OCI-LY1 (cell line): ENCODE data around the gene SUPT3H.

Source experiments
- H2AFZ ChIP-seq: fragments of 200-600 bp; sonication (generic), shearing (Covaris generic); 2 replicates; pipeline ENCODE4 v1.6.0; 2014; ENCODE audit warnings: antibody characterized with exemption, mild to moderate bottlenecking, low read length
- H3F3A ChIP-seq: fragments of 200-600 bp; sonication (generic), shearing (Covaris generic); 2 replicates; pipeline ENCODE4 v1.6.0; 2014; ENCODE audit warnings: mild to moderate bottlenecking, antibody characterized with exemption, low read length, moderate library complexity; ENCODE audit not compliant: insufficient read depth
- H3K27ac ChIP-seq: fragments of 200-600 bp; sonication (generic); 2 replicates; pipeline ENCODE4 v1.5.1; 2014; ENCODE audit warnings: low read length, mixed run types, mild to moderate bottlenecking, low read depth; ENCODE audit not compliant: poor library complexity, severe bottlenecking
- H3K27me3 ChIP-seq: fragments of 200-600 bp; sonication (generic); 2 replicates; pipeline ENCODE4 v1.6.0; 2014; ENCODE audit warnings: antibody characterized with exemption, mild to moderate bottlenecking, low read length, moderate library complexity; ENCODE audit not compliant: insufficient read depth
- H3K36me3 ChIP-seq: fragments of 200-600 bp; sonication (generic); 2 replicates; pipeline ENCODE4 v1.6.1; 2014; ENCODE audit warnings: mild to moderate bottlenecking, antibody characterized with exemption, low read length, moderate library complexity, mixed read lengths; ENCODE audit not compliant: insufficient read depth
- H3K4me1 ChIP-seq: fragments of 200-600 bp; sonication (generic); 2 replicates; pipeline ENCODE4 v1.5.1; 2014; ENCODE audit warnings: mild to moderate bottlenecking, low read length, moderate library complexity; ENCODE audit not compliant: insufficient read depth, severe bottlenecking
- H3K4me2 ChIP-seq: fragments of 200-600 bp; sonication (generic), shearing (Covaris generic); 2 replicates; pipeline ENCODE4 v1.6.1; 2014; ENCODE audit warnings: low read length
- H3K4me3 ChIP-seq: fragments of 200-600 bp; sonication (generic); 2 replicates; pipeline ENCODE4 v1.5.1; 2014; ENCODE audit warnings: low read length, low read depth, mild to moderate bottlenecking, mixed read lengths; ENCODE audit not compliant: poor library complexity, severe bottlenecking
- H3K79me2 ChIP-seq: fragments of 200-600 bp; shearing (Covaris generic); 2 replicates; pipeline ENCODE4 v1.6.1; 2016; ENCODE audit warnings: mixed run types, low read length, mixed read lengths; ENCODE audit not compliant: insufficient read depth
- H3K9ac ChIP-seq: fragments of 200-600 bp; sonication (generic), shearing (Covaris generic); 2 replicates; pipeline ENCODE4 v1.6.1; 2014; ENCODE audit warnings: mild to moderate bottlenecking, low read length, mixed read lengths
- H3K9me2 ChIP-seq: fragments of 200-600 bp; sonication (generic), shearing (Covaris generic); 2 replicates; pipeline ENCODE4 v1.6.1; 2014; ENCODE audit warnings: low read depth, mild to moderate bottlenecking, low read length, mixed read lengths
- H3K9me3 ChIP-seq: fragments of 200-600 bp; shearing (Covaris generic); 2 replicates; pipeline ENCODE4 v1.6.1; 2014; ENCODE audit warnings: low read length, mixed read lengths
- H4K20me1 ChIP-seq: fragments of 200-600 bp; sonication (generic), shearing (Covaris generic); 2 replicates; pipeline ENCODE4 v1.6.0; 2016; ENCODE audit warnings: mild to moderate bottlenecking, low read length; ENCODE audit not compliant: insufficient read depth
- EZH2 ChIP-seq: fragments of 200-600 bp; sonication (generic), shearing (Covaris generic); IDR thresholded peaks from 2 replicates; pipeline ENCODE4 v1.8.0; 2017; ENCODE audit warnings: borderline replicate concordance, mixed run types, mild to moderate bottlenecking, antibody characterized with exemption, low read length, moderate library complexity, mixed read lengths
- TF ChIP-seq, protein P1 (sequence below): fragments of 200-600 bp; sonication (generic), shearing (Covaris generic); IDR thresholded peaks from 2 replicates; pipeline ENCODE4 v1.5.1; 2017; ENCODE audit warnings: mild to moderate bottlenecking, antibody characterized with exemption, low read length, moderate library complexity, mixed read lengths

SUPT3H gene

GRCh38 chr6:44898296-44898930 lies 479.3 kb downstream of the SUPT3H start:
- Histone ChIP-seq H3K27me3 (no peaks in the 10 kb centered on the region), H4K20me1 (no peaks in the 10 kb centered on the region), H3K4me3 (no peak overlapping the region), H3K9me3 (no peaks in the 10 kb centered on the region), H3F3A (no peaks in the 10 kb centered on the region), H3K9ac (no peak overlapping the region), H3K4me1 (no peaks in the 10 kb centered on the region), H3K36me3 (no peaks in the 10 kb centered on the region), H2AFZ (no peak overlapping the region), H3K27ac (no peak overlapping the region), H3K9me2 (no peaks in the 10 kb centered on the region), H3K4me2 (no peak overlapping the region), H3K79me2 (no peaks in the 10 kb centered on the region)
- no peak for TF ChIP-seq EZH2
- TF ChIP-seq, protein P1, sequence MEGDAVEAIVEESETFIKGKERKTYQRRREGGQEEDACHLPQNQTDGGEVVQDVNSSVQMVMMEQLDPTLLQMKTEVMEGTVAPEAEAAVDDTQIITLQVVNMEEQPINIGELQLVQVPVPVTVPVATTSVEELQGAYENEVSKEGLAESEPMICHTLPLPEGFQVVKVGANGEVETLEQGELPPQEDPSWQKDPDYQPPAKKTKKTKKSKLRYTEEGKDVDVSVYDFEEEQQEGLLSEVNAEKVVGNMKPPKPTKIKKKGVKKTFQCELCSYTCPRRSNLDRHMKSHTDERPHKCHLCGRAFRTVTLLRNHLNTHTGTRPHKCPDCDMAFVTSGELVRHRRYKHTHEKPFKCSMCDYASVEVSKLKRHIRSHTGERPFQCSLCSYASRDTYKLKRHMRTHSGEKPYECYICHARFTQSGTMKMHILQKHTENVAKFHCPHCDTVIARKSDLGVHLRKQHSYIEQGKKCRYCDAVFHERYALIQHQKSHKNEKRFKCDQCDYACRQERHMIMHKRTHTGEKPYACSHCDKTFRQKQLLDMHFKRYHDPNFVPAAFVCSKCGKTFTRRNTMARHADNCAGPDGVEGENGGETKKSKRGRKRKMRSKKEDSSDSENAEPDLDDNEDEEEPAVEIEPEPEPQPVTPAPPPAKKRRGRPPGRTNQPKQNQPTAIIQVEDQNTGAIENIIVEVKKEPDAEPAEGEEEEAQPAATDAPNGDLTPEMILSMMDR, result no peak

DNA sequence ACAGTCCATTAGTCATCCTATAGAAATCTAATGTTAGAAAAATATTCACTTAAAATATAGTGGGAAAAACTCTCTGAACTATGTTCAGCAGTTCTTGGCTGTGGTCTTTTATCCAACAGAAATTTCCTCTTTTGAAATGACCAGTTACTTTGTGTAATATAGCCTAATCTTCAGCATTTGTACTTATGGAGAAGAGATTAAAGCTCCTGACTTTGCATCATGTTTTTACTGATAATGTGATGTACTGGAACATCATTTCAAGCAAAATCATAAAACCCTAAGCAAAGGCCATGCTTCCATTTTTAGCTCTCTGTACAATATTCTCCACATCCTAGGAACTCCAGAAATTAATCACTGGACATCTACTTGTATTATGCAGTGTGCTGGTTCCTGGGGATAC lies 480.4 kb downstream of the SUPT3H start:
- H3K4me1 ChIP-seq, result no peaks in the 10 kb centered on the region
- H3K9ac ChIP-seq, result no peak overlapping the region
- no peaks in the 10 kb centered on the region for H4K20me1 ChIP-seq
- no peak overlapping the region for H3K27ac ChIP-seq
- H3K9me3 ChIP-seq, result no peaks in the 10 kb centered on the region
- H3K36me3 ChIP-seq, result no peaks in the 10 kb centered on the region
- no peak overlapping the region for H2AFZ ChIP-seq
- H3K79me2 ChIP-seq, result no peaks in the 10 kb centered on the region
- no peaks in the 10 kb centered on the region for H3F3A ChIP-seq
- no peaks in the 10 kb centered on the region for H3K27me3 ChIP-seq
- H3K4me2 ChIP-seq, result no peak overlapping the region
- TF ChIP-seq, protein P1, result no peak
- no peak for TF ChIP-seq EZH2
- H3K4me3 ChIP-seq, result no peak overlapping the region
- no peaks in the 10 kb centered on the region for H3K9me2 ChIP-seq

- no peaks in the 10 kb centered on the region for H3K4me1 ChIP-seq
- H3K36me3 ChIP-seq, result no peaks in the 10 kb centered on the region
- no peaks in the 10 kb centered on the region for H3K79me2 ChIP-seq
- H3K9ac ChIP-seq, result no peak overlapping the region
- no peak overlapping the region for H3K4me2 ChIP-seq
- no peak for TF ChIP-seq EZH2
- TF ChIP-seq, protein P1, result no peak
- no peaks in the 10 kb centered on the region for H4K20me1 ChIP-seq
- no peak overlapping the region for H3K27ac ChIP-seq
- H3K4me3 ChIP-seq, result no peak overlapping the region
- no peak overlapping the region for H2AFZ ChIP-seq
- H3K27me3 ChIP-seq, result no peaks in the 10 kb centered on the region
- H3K9me3 ChIP-seq, result no peaks in the 10 kb centered on the region
- H3K9me2 ChIP-seq, result no peaks in the 10 kb centered on the region
- no peaks in the 10 kb centered on the region for H3F3A ChIP-seq
Observed at GRCh38 chr6:44896701-44897100, 481.0 kb downstream of the SUPT3H start.
